PC-9 (cell line): ENCODE measurements around the gene MTA1. TPM values are rescaled to one million over a fixed set of nuclear protein-coding genes. Genes with fewer than 3 reads are reported as not detected.
A peak's percentile ranks its signal among the peaks of the same experiment; 100 is the strongest.

Experiments used
- BruUV-seq: library from RNA; stranded (reverse); fragments of 400-500 nt; replicated peaks from 2 replicates; lab custom pipeline; 2021; lab: Mats Ljungman, UMichigan
- CTCF ChIA-PET: fragments of 300-600 bp; sonication (Branson Sonifier 250); formaldehyde crosslinking; loops from one replicate; lab custom pipeline; 2022; ENCODE audit warnings: antibody characterized with exemption; lab: Charles Lee
- POLR2A ChIA-PET: fragments of 300-600 bp; sonication (Branson Sonifier 250); formaldehyde crosslinking; loops from one replicate; lab custom pipeline; 2022; ENCODE audit warnings: antibody characterized with exemption; ENCODE audit not compliant: unreplicated experiment; lab: Charles Lee
- DNase-seq, 2 experiments: peaks; one replicate each; pipeline versions ENCODE4 v3.0.0 to v3.0.0-alpha.2; 2015 to 2022; ENCODE audit warnings: mixed read lengths in 1 of 2
- H2AFZ ChIP-seq: fragments of 200-600 bp; sonication (generic); 2 replicates; pipeline ENCODE4 v1.8.1; 2017; ENCODE audit warnings: antibody characterized with exemption
- H3F3A ChIP-seq: fragments of 200-600 bp; sonication (generic); 2 replicates; pipeline ENCODE4 v1.8.1; 2017; ENCODE audit warnings: antibody characterized with exemption, mild to moderate bottlenecking, low read depth; ENCODE audit not compliant: insufficient read depth
- H3K27ac ChIP-seq: fragments of 200-600 bp; sonication (generic); 2 replicates; pipeline ENCODE4 v1.6.1; 2016; ENCODE audit warnings: mixed run types
- H3K27me3 ChIP-seq: fragments of 200-600 bp; sonication (generic); 2 replicates; pipeline ENCODE4 v1.6.1; 2016; ENCODE audit warnings: low read depth, mixed run types; ENCODE audit not compliant: insufficient read depth
- H3K36me3 ChIP-seq: fragments of 200-600 bp; sonication (generic); 2 replicates; pipeline ENCODE4 v1.6.1; 2016; ENCODE audit warnings: low read depth, mixed run types
- H3K4me1 ChIP-seq: fragments of 200-600 bp; sonication (generic); replicated peaks from 2 replicates; pipeline ENCODE4 v1.6.1; 2016; ENCODE audit warnings: mixed run types; ENCODE audit not compliant: insufficient read depth
- H3K4me2 ChIP-seq: fragments of 200-600 bp; sonication (generic); 2 replicates; pipeline ENCODE4 v1.6.1; 2017; ENCODE audit warnings: mixed run types
- H3K4me3 ChIP-seq: fragments of 200-600 bp; sonication (generic); 2 replicates; pipeline ENCODE4 v1.6.1; 2016; ENCODE audit warnings: mixed run types
- H3K79me2 ChIP-seq: fragments of 200-600 bp; sonication (generic); 2 replicates; pipeline ENCODE4 v1.6.1; 2017; ENCODE audit warnings: low read depth, mixed run types
- H3K9me2 ChIP-seq: fragments of 200-600 bp; sonication (generic); 2 replicates; pipeline ENCODE4 v1.8.1; 2017; ENCODE audit warnings: mild to moderate bottlenecking; ENCODE audit not compliant: insufficient read depth
- H3K9me3 ChIP-seq: fragments of 200-600 bp; sonication (generic); 2 replicates; pipeline ENCODE4 v1.8.1; 2016; ENCODE audit warnings: low read depth; ENCODE audit not compliant: insufficient read depth
- H4K20me1 ChIP-seq: fragments of 200-600 bp; sonication (generic); 2 replicates; pipeline ENCODE4 v1.8.1; 2017; ENCODE audit not compliant: insufficient read depth
- CTCF ChIP-seq: fragments of 200-600 bp; sonication (generic); conservative IDR thresholded peaks from 2 replicates; pipeline ENCODE4 v1.6.1; 2017; ENCODE audit warnings: mixed run types, antibody characterized with exemption, mild to moderate bottlenecking, moderate library complexity
- EZH2 ChIP-seq: fragments of 200-600 bp; sonication (generic); IDR thresholded peaks from 2 replicates; pipeline ENCODE4 v1.8.0; 2017; ENCODE audit warnings: antibody characterized with exemption, low read depth
- intact Hi-C: fragments of 100-400 bp; cut with micrococcal nuclease; formaldehyde crosslinking; loops from one replicate; pipeline ENCODE4 v1.10.0; 2022; ENCODE audit not compliant: unreplicated experiment
- total RNA-seq: library from RNA; stranded (reverse); gene quantifications from 2 replicates; pipeline ENCODE4 v1.2.3, GENCODE V29; 2021

Gene MTA1
- total RNA-seq, 1 experiment from 2014 or later: 124 TPM

DNA sequence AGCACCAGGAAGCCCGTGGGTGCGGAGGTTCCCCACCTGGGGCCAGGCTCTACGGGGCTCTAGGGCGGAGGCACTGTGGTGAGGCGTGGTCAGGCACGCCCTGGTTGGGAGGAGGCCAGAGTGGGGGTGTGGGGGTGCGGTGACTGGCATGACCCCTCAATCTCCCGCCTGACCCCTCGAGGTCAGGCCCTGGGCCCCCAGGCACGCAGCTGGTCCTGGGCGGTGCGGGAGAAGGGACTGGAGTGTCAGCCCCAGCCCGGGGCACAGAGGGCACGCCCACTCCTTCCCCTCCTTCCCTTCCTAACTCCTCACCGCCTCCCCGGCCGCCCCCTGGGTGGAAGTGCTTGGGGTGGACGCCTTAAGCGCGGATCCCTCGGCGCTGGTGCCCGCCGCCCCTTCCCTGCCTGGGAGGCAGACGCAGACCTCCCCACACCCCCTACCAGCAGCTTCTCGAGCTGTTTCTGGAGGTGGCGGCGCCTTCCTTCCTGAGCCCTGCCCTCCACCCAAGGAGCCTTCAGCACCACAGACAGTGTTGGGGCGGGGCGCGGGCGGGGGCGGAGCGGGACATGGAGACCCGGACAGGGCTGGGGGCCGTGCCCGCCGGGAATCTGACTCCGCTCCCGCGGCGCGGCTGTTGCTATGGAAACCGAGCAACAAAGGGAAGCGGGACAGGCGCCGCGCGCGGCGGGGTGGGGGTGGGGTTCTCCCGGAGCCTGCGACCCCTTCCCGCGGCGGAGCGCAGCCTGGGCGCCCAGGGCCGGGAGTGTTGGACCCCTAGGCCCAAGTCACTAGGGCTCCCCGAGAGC is 54.3 kb downstream of the MTA1 start:
- peak overlapping the region; percentile 88 for H3K4me2 ChIP-seq
- ChIA-PET CTCF (no interaction called here), POLR2A (interaction anchor here (0.6 kb wide), 1 partner anchor 183 kb away, joined by 5 read pairs; no protein-coding TSS in a partner anchor)
- BruUV-seq: TSS peak; percentile 25
- H3K27ac ChIP-seq: no peak overlapping the region
- H3K4me1 ChIP-seq: peaks cover 22% of the 10 kb centered on the region
- H3K36me3 ChIP-seq: no peaks in the 10 kb centered on the region
- H3K9me2 ChIP-seq: no peaks in the 10 kb centered on the region
- H4K20me1 ChIP-seq: no peaks in the 10 kb centered on the region; the same call in 1 of the 2 replicates
- peaks cover 18% of the 10 kb centered on the region; the same call in 1 of the 2 replicates for H3F3A ChIP-seq
- peak; percentile 86 to 90 for DNase-seq
- no peaks in the 10 kb centered on the region for H3K79me2 ChIP-seq
- intact Hi-C loops: loop anchor here (1.0 kb wide), 1 partner anchor 16 kb away; no protein-coding TSS in a partner anchor
- H3K9me3 ChIP-seq: no peaks in the 10 kb centered on the region
- H3K27me3 ChIP-seq: no peaks in the 10 kb centered on the region
- TF ChIP-seq EZH2 (no peak), CTCF (no peak)
- peak overlapping the region; percentile 66 for H3K4me3 ChIP-seq
- peak overlapping the region; percentile 75; the same call in 1 of the 2 replicates for H2AFZ ChIP-seq

GRCh38 chr14:105474483-105475268 is 55.0 kb downstream of the MTA1 start, which contains the start of gene CRIP2:
Gene CRIP2 (plus strand): TSS chr14:105474821. CDS start chr14:105474863, 42 bp downstream.
- H3F3A ChIP-seq: peaks cover 18% of the 10 kb centered on the region; the same call in 1 of the 2 replicates
- intact Hi-C loops: no loop called here
- H4K20me1 ChIP-seq: no peaks in the 10 kb centered on the region; the same call in 1 of the 2 replicates
- peak in 1 of 2 experiments; percentile 68 for DNase-seq
- TF ChIP-seq EZH2 (no peak), CTCF (no peak)
- H3K27me3 ChIP-seq: no peaks in the 10 kb centered on the region
- no peak within 1 kb of the TSS for H3K27ac ChIP-seq
- no peaks in the 10 kb centered on the region for H3K79me2 ChIP-seq
- BruUV-seq: no TSS peak
- CTCF ChIA-PET: no interaction called here
- H3K4me1 ChIP-seq: peaks cover 22% of the 10 kb centered on the region
- H3K9me3 ChIP-seq: no peaks in the 10 kb centered on the region
- no peaks in the 10 kb centered on the region for H3K9me2 ChIP-seq
- POLR2A ChIA-PET: no interaction called here
- H3K4me2 ChIP-seq: peak within 1 kb of the TSS; percentile 88
- peak within 1 kb of the TSS; percentile 75 for H2AFZ ChIP-seq
- H3K4me3 ChIP-seq: peak within 1 kb of the TSS; percentile 66
- H3K36me3 ChIP-seq: no peaks in the 10 kb centered on the region
